ENCODE results near the gene CUX1.

The CUX1 gene

GRCh38 chr7:101933688-101934121, 116.3 kb downstream of the CUX1 start:
- Histone ChIP-seq H3F3A (ENCODE audit: insufficient read depth, low read length) (no peaks in the 10 kb centered on the region), H3K79me2 (ENCODE audit: low read length) (peaks cover 79% of the 10 kb centered on the region), H3K27me3 (replicated peaks; ENCODE audit: insufficient read depth, low read length) (no peaks in the 10 kb centered on the region), H3K9ac (ENCODE audit: low read length) (no peak overlapping the region), H3K36me3 (replicated peaks; ENCODE audit: insufficient read depth, low read length) (no peaks in the 10 kb centered on the region), H3K4me3 (ENCODE audit: low read length) (no peak overlapping the region), H3K27ac (ENCODE audit: low read length) (no peak overlapping the region), H2AFZ (ENCODE audit: low read length) (no peak overlapping the region), H3K9me3 (replicated peaks; ENCODE audit: insufficient read depth, low read length) (no peaks in the 10 kb centered on the region), H3K9me2 (replicated peaks; ENCODE audit: insufficient read depth, low read length) (no peaks in the 10 kb centered on the region), H3K4me1 (ENCODE audit: low read length) (peaks cover 8% of the 10 kb centered on the region; the same call in 1 of the 2 replicates), H3K4me2 (ENCODE audit: low read depth, low read length) (no peak overlapping the region), H4K20me1 (ENCODE audit: insufficient read depth, low read length) (peaks cover 8% of the 10 kb centered on the region; the same call in 1 of the 2 replicates)
- no peak for TF ChIP-seq EZH2phosphoT487 (IDR thresholded peaks at IDR 0.05; ENCODE audit: low read length)
- no peak for TF ChIP-seq EZH2 (optimal IDR thresholded peaks at IDR 0.05; ENCODE audit: low read depth, low read length)
- TF ChIP-seq CTCF (IDR thresholded peaks at IDR 0.05; ENCODE audit: low read length): no peak
- no peak for DNase-seq

- H4K20me1 ChIP-seq (ENCODE audit: insufficient read depth, low read length): peaks cover 8% of the 10 kb centered on the region; the same call in 1 of the 2 replicates
- no peak overlapping the region for H2AFZ ChIP-seq (ENCODE audit: low read length)
- H3F3A ChIP-seq (ENCODE audit: insufficient read depth, low read length): peaks cover 7% of the 10 kb centered on the region
- no peak overlapping the region for H3K27ac ChIP-seq (ENCODE audit: low read length)
- no peak overlapping the region for H3K9ac ChIP-seq (ENCODE audit: low read length)
- no peak overlapping the region for H3K4me2 ChIP-seq (ENCODE audit: low read depth, low read length)
- peaks cover 73% of the 10 kb centered on the region for H3K79me2 ChIP-seq (ENCODE audit: low read length)
- no peak overlapping the region for H3K4me3 ChIP-seq (ENCODE audit: low read length)
- no peak for DNase-seq
- H3K27me3 ChIP-seq (replicated peaks; ENCODE audit: insufficient read depth, low read length): no peaks in the 10 kb centered on the region
- TF ChIP-seq CTCF (IDR thresholded peaks at IDR 0.05; ENCODE audit: low read length) (no peak), EZH2phosphoT487 (IDR thresholded peaks at IDR 0.05; ENCODE audit: low read length) (no peak), EZH2 (optimal IDR thresholded peaks at IDR 0.05; ENCODE audit: low read depth, low read length) (no peak)
- no peaks in the 10 kb centered on the region for H3K36me3 ChIP-seq (replicated peaks; ENCODE audit: insufficient read depth, low read length)
- H3K9me2 ChIP-seq (replicated peaks; ENCODE audit: insufficient read depth, low read length): no peaks in the 10 kb centered on the region
- H3K9me3 ChIP-seq (replicated peaks; ENCODE audit: insufficient read depth, low read length): no peaks in the 10 kb centered on the region
- peaks cover 14% of the 10 kb centered on the region for H3K4me1 ChIP-seq (ENCODE audit: low read length)
Measured at GRCh38 chr7:101934618-101935017, 117.2 kb downstream of the CUX1 start.

- Histone ChIP-seq H3K36me3 (replicated peaks; ENCODE audit: insufficient read depth, low read length) (no peaks in the 10 kb centered on the region), H3K4me2 (ENCODE audit: low read depth, low read length) (no peak overlapping the region), H3F3A (ENCODE audit: insufficient read depth, low read length) (peaks cover 12% of the 10 kb centered on the region), H3K4me3 (ENCODE audit: low read length) (no peak overlapping the region), H3K79me2 (ENCODE audit: low read length) (peaks cover 73% of the 10 kb centered on the region), H3K9me2 (replicated peaks; ENCODE audit: insufficient read depth, low read length) (no peaks in the 10 kb centered on the region), H4K20me1 (ENCODE audit: insufficient read depth, low read length) (peaks cover 8% of the 10 kb centered on the region; the same call in 1 of the 2 replicates), H3K4me1 (ENCODE audit: low read length) (peaks cover 23% of the 10 kb centered on the region), H2AFZ (ENCODE audit: low read length) (no peak overlapping the region), H3K27me3 (replicated peaks; ENCODE audit: insufficient read depth, low read length) (no peaks in the 10 kb centered on the region), H3K9me3 (replicated peaks; ENCODE audit: insufficient read depth, low read length) (no peaks in the 10 kb centered on the region), H3K27ac (ENCODE audit: low read length) (no peak overlapping the region), H3K9ac (ENCODE audit: low read length) (no peak overlapping the region)
- no peak for DNase-seq
- TF ChIP-seq EZH2phosphoT487 (IDR thresholded peaks at IDR 0.05; ENCODE audit: low read length) (no peak), CTCF (IDR thresholded peaks at IDR 0.05; ENCODE audit: low read length) (no peak), EZH2 (optimal IDR thresholded peaks at IDR 0.05; ENCODE audit: low read depth, low read length) (no peak)
Measured at GRCh38 chr7:101935521-101936141, 118.2 kb downstream of the CUX1 start.

All from MM.1S (cell line).